Common myeloid progenitor, CD34-positive (primary cell): ENCODE measurements around the gene SPPL2C.

Source experiments
- CTCF ChIA-PET: fragments of 350-600 bp; sonication (Branson Sonifier 250); formaldehyde crosslinking; loops from one replicate; lab custom pipeline; 2021; ENCODE audit warnings: antibody characterized with exemption; lab: Charles Lee
- POLR2A ChIA-PET: fragments of 350-600 bp; sonication (Branson Sonifier 250); formaldehyde crosslinking; loops from one replicate; lab custom pipeline; 2021; ENCODE audit warnings: antibody characterized with exemption; lab: Charles Lee
- DNase-seq, 3 donors: peaks; one replicate each; pipeline versions ENCODE4 v3.0.0 to v3.0.0-alpha.2; 2013
- H3K27ac ChIP-seq, 2 experiments: 1 replicate in 1 of 2; 2 replicates in 1 of 2; pipeline ENCODE4 v1.7.0; 2013; ENCODE audit warnings: inconsistent platforms in 2 of 2, low read length in 2 of 2, mild to moderate bottlenecking in 2 of 2, low read depth in 1 of 2, moderate library complexity in 1 of 2; ENCODE audit not compliant: severe bottlenecking in 2 of 2, insufficient read depth in 1 of 2, poor library complexity in 1 of 2
- H3K27me3 ChIP-seq, 5 experiments: replicated peaks in 2 of 5; 1 replicate in 3 of 5; 2 replicates in 2 of 5; pipeline versions ENCODE4 v1.6.1 to v1.7.0; 2013; ENCODE audit warnings: low read length in 4 of 5, mild to moderate bottlenecking in 2 of 5, moderate library complexity in 2 of 5, inconsistent platforms in 1 of 5; ENCODE audit not compliant: insufficient read depth in 5 of 5, control insufficient read depth in 4 of 5
- H3K36me3 ChIP-seq, 4 experiments: 1 replicate in 2 of 4; 2 replicates in 2 of 4; pipeline versions ENCODE4 v1.6.1 to v1.7.0; 2013; ENCODE audit warnings: low read length in 3 of 4, control low read depth in 1 of 4, mild to moderate bottlenecking in 1 of 4; ENCODE audit not compliant: control insufficient read depth in 4 of 4, insufficient read depth in 4 of 4
- H3K4me1 ChIP-seq, 4 experiments: 1 replicate in 3 of 4; 2 replicates in 1 of 4; pipeline versions ENCODE4 v1.6.1 to v1.7.1; 2013; ENCODE audit warnings: low read length in 3 of 4, mild to moderate bottlenecking in 3 of 4, control low read depth in 1 of 4, inconsistent platforms in 1 of 4, moderate library complexity in 1 of 4; ENCODE audit not compliant: control insufficient read depth in 4 of 4, insufficient read depth in 4 of 4; ENCODE audit errors: control extremely low read depth in 1 of 4
- H3K4me3 ChIP-seq, 7 experiments: 1 replicate in 4 of 7; 2 replicates in 3 of 7; pipeline versions ENCODE4 v1.5.1 to v1.7.0; 2013; ENCODE audit warnings: mild to moderate bottlenecking in 7 of 7, low read length in 6 of 7, moderate library complexity in 6 of 7, inconsistent platforms in 2 of 7, low read depth in 2 of 7, control low read depth in 1 of 7; ENCODE audit not compliant: insufficient read depth in 4 of 7, control insufficient read depth in 1 of 7; ENCODE audit errors: extremely low read depth in 1 of 7
- H3K9me3 ChIP-seq, 5 experiments: 1 replicate in 4 of 5; 2 replicates in 1 of 5; pipeline versions ENCODE4 v1.6.1 to v1.7.1; 2013; ENCODE audit warnings: low read length in 4 of 5, mild to moderate bottlenecking in 2 of 5, inconsistent platforms in 1 of 5, low read depth in 1 of 5, moderate library complexity in 1 of 5; ENCODE audit not compliant: control insufficient read depth in 4 of 5, insufficient read depth in 2 of 5; ENCODE audit errors: control extremely low read depth in 1 of 5
- WGBS: methylation state at CpG from one replicate; pipeline ENCODE4 v1.1.5; 2013; ENCODE audit not compliant: insufficient coverage; 5-methylcytosine and 5-hydroxymethylcytosine counted together

The SPPL2C gene

DNA sequence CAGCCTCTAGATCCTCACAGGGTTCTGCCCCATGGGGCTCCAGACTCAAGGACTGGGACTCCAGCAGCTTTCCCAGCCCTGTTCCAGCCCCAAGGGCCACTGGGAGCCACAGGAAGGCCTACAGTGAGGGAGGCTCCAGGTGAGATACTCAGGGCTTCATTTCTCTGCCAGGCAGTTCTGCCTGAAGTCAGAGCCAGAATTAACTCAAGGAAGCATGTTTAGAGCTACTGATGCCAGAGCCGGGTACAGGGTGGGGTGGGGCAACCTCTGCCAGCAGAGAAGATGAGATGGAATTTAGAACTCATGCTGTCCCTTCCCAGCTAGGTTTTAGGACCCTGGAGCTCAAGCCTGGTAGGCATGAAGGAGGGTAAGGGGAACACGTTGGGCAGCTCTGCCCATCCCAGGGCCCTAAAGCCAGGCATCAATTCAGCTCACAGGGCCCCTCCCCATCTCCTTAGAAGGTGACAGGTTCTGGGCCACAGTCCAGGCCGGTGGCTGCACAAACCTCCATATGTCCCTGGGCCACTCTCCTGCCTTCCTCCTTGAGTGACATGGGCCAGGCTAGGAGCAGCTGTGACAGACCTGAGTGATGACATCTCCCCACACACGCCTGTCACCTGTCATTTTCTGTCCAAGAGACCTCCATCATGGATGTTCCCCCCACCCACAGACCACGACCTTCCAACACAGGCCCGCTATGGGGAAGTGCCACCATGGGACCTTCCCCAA is 24.5 kb upstream of the SPPL2C start:
- CTCF ChIA-PET = interaction anchor here (1.3 to 2.6 kb wide), 3 partner anchors 11 to 180 kb away, joined by 3 to 12 read pairs (median 10); no protein-coding TSS in a partner anchor
- 34% methylated on average over 6 of the region's 6 CpGs for WGBS
- POLR2A ChIA-PET = no interaction called here
- H3K9me3 ChIP-seq = no peaks in the 10 kb centered on the region
- no peak overlapping the region for H3K4me3 ChIP-seq
- no peak for DNase-seq
- H3K36me3 ChIP-seq = no peaks in the 10 kb centered on the region
- peaks cover 0 to 4% (median 1%) of the 10 kb centered on the region in 4 experiments for H3K4me1 ChIP-seq
- H3K27ac ChIP-seq = no peak overlapping the region
- H3K27me3 ChIP-seq = peaks cover 0 to 6% (median 0%) of the 10 kb centered on the region in 5 experiments

DNA sequence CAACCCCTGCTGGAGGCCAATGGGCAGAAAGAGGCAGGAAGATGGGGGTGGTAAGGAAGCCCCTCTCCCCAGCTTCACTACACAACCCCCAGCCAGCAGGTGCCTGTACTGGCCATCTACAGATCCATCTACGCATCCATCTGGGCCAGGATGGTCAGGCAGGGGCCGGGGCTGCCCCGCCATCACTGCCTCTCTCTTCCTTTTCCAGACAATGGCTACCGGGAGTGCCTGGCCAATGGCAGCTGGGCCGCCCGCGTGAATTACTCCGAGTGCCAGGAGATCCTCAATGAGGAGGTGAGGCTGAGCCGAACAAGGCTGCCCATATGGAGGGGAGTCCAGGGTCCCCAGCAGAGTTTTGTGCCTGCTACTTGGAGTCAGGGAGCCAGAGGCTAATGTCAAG is 23.5 kb upstream of the SPPL2C start:
- Histone ChIP-seq H3K36me3 (no peaks in the 10 kb centered on the region), H3K27me3 (peaks cover 0 to 6% (median 0%) of the 10 kb centered on the region in 5 experiments), H3K27ac (no peak overlapping the region), H3K4me1 (peaks cover 0 to 4% (median 1%) of the 10 kb centered on the region in 4 experiments), H3K4me3 (no peak overlapping the region), H3K9me3 (no peaks in the 10 kb centered on the region)
- DNase-seq = no peak
- ChIA-PET CTCF (no interaction called here), POLR2A (no interaction called here)
- 97% methylated on average over 6 of the region's 9 CpGs for WGBS

DNA sequence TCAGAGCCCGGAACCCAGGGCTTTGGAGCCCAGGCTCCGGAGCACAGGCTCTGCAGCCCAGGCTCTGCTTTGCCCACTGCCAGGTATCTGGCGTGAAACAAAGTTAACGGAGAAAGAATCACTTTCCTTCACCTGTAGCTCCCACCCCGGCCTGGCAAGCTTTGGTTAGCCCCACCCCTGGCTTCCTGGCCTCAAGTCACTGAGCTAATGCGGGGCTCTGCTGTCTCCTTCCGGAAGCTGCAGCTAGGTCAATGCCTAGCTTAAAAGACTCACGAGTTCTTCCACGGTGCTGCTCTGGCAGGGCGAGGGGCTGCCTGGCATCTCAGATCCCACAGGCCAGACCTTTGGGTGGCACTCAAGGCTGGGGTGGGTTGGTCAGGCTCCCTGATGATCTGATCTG is 21.1 kb upstream of the SPPL2C start:
- POLR2A ChIA-PET = no interaction called here
- Histone ChIP-seq H3K27ac (no peak overlapping the region), H3K9me3 (no peaks in the 10 kb centered on the region), H3K4me1 (peaks cover 0 to 18% (median 8%) of the 10 kb centered on the region in 4 experiments), H3K4me3 (no peak overlapping the region), H3K27me3 (peaks cover 0 to 6% (median 0%) of the 10 kb centered on the region in 5 experiments), H3K36me3 (no peaks in the 10 kb centered on the region)
- CTCF ChIA-PET = no interaction called here
- peak; percentile 9 to 46 (median 44) for DNase-seq
- WGBS = 59% methylated on average over 9 of the region's 10 CpGs

DNA sequence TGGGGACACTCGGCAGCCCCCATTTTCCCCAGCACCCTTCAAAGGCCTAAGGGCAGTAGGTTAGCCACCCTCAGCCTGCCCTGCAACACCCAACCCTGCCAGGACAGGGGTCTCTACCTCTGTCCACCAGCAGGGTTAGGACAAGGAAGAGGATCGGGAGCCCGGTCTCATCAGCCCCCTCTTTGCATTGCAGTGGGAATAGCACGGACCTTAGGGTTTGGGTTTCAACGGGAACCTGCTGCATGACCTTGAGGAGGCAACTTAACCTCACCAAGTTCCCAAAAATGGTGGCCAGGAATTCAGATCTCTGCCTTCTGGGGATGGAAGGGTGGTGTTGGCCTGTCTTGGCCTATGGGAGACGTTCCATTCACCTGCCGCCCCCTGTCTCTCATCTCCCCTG is 20.2 kb upstream of the SPPL2C start:
- ChIA-PET POLR2A (no interaction called here), CTCF (no interaction called here)
- no peaks in the 10 kb centered on the region for H3K36me3 ChIP-seq
- H3K27me3 ChIP-seq = peaks cover 0 to 6% (median 0%) of the 10 kb centered on the region in 5 experiments
- H3K4me3 ChIP-seq = no peak overlapping the region
- no peak for DNase-seq
- no peaks in the 10 kb centered on the region for H3K9me3 ChIP-seq
- 88% methylated on average over 7 of the region's 7 CpGs for WGBS
- H3K27ac ChIP-seq = no peak overlapping the region
- peaks cover 0 to 25% (median 11%) of the 10 kb centered on the region in 4 experiments for H3K4me1 ChIP-seq

DNA sequence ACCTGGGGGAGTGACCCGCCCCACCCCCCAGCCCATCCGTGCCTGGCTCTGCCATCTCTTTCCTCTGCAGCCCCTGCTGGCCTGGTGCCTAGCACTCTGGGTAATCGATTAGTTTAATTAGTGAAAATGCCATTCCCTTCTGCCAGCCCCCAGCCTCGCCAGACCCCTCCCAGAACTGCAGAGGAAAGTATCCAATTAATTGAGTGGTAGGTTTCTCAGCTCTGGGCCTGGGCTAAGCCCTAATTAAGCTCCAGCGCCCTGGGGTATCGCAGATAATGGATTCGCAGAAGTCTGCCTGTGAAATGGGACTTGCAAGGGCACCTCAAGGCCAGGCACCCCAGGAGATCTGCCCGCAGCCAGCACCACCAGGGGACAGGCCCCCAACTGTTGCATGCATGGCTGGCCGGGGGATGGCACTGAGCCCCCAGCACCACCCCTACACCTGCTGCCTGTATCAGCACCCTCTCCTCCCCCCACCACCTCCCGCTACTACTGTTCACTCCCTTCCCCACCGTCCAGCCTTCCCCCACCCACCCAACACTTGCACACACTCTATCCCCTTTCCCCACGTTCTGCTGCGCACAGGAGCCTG is 19.7 kb upstream of the SPPL2C start:
- CTCF ChIA-PET = interaction anchor here (1.2 kb wide), 1 partner anchor 181 kb away, joined by 3 read pairs; no protein-coding TSS in a partner anchor
- H3K27ac ChIP-seq = no peak overlapping the region
- no peaks in the 10 kb centered on the region for H3K9me3 ChIP-seq
- 89% methylated on average over 6 of the region's 13 CpGs for WGBS
- H3K27me3 ChIP-seq = peaks cover 0 to 6% (median 0%) of the 10 kb centered on the region in 5 experiments
- POLR2A ChIA-PET = no interaction called here
- H3K4me3 ChIP-seq = no peak overlapping the region
- no peaks in the 10 kb centered on the region for H3K36me3 ChIP-seq
- DNase-seq = no peak
- peaks cover 0 to 25% (median 11%) of the 10 kb centered on the region in 4 experiments for H3K4me1 ChIP-seq

DNA sequence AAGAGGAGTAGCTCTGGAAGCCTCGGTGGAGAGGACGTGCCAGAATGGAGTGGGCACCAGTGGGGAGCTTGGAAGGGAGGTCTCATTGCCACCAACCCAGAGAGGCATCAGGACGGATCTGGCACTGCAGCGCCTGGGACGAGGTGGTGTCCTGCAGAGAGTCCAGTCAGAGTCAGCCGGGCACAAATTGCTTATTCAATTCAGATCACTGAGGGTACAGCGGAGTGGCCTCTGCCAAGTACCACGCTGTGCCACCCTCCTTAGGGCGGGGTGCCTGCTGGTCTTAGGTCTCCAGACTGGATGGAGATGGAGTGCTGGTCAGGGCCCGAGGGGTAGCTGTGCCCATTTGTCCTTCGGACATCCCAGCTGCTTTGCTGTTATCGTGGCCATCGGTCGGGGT is 18.9 kb upstream of the SPPL2C start:
- Histone ChIP-seq H3K36me3 (no peaks in the 10 kb centered on the region), H3K4me3 (no peak overlapping the region), H3K27ac (no peak overlapping the region), H3K4me1 (peaks cover 0 to 25% (median 11%) of the 10 kb centered on the region in 4 experiments), H3K9me3 (no peaks in the 10 kb centered on the region), H3K27me3 (peaks cover 0 to 6% (median 0%) of the 10 kb centered on the region in 5 experiments)
- no peak for DNase-seq
- ChIA-PET POLR2A (no interaction called here), CTCF (interaction anchor here (1.2 to 3.5 kb wide), 2 partner anchors 181 to 185 kb away, joined by 3 to 19 read pairs; no protein-coding TSS in a partner anchor)
- 85% methylated on average over 12 of the region's 14 CpGs for whole genome bisulfite sequencing
